NOMO-1 (cell line): Measurements from ENCODE around the gene RXRA.

ENCODE experiments used
- DNase-seq, 2 experiments: peaks; one replicate each; lab custom pipeline; 2025; ENCODE audit not compliant: unreplicated experiment in 2 of 2; lab: John Stamatoyannopoulos, UW

The RXRA gene

GRCh38 chr9:134378901-134379338, 52.7 kb downstream of the RXRA start:
- no peak for DNase-seq

GRCh38 chr9:134379831-134380365, 53.6 kb downstream of the RXRA start:
- DNase-seq: no peak

- no peak for DNase-seq
Observed at GRCh38 chr9:134380542-134381271, 54.5 kb downstream of the RXRA start.

- no peak for DNase-seq
Observed at GRCh38 chr9:134381272-134381661, 55.0 kb downstream of the RXRA start.

- DNase-seq: no peak
Observed at GRCh38 chr9:134381671-134382516, 55.6 kb downstream of the RXRA start.

- no peak for DNase-seq
Observed at GRCh38 chr9:134382733-134383132, 56.5 kb downstream of the RXRA start.

GRCh38 chr9:134383148-134383547, 56.9 kb downstream of the RXRA start:
- DNase-seq: no peak

- no peak for DNase-seq
Observed at GRCh38 chr9:134384811-134385479, 58.7 kb downstream of the RXRA start.

GRCh38 chr9:134385915-134386314, 59.7 kb downstream of the RXRA start:
- no peak for DNase-seq

- DNase-seq: no peak
Observed at GRCh38 chr9:134386951-134387831, 60.9 kb downstream of the RXRA start.

GRCh38 chr9:134388289-134388808, 62.1 kb downstream of the RXRA start:
- DNase-seq: no peak

GRCh38 chr9:134388976-134389375, 62.7 kb downstream of the RXRA start:
- DNase-seq: no peak

GRCh38 chr9:134389642-134390041, 63.4 kb downstream of the RXRA start:
- no peak for DNase-seq

GRCh38 chr9:134390537-134390936, 64.3 kb downstream of the RXRA start:
- no peak for DNase-seq

GRCh38 chr9:134390947-134391318, 64.7 kb downstream of the RXRA start:
- no peak for DNase-seq

GRCh38 chr9:134391319-134392231, 65.3 kb downstream of the RXRA start:
- DNase-seq: no peak

- no peak for DNase-seq
Observed at GRCh38 chr9:134392900-134393299, 66.6 kb downstream of the RXRA start.

GRCh38 chr9:134393582-134394280, 67.5 kb downstream of the RXRA start:
- no peak for DNase-seq
